Measurements from ENCODE around the gene SKP1. TPM values are rescaled to one million over a fixed set of nuclear protein-coding genes. Genes with fewer than 3 reads are reported as not detected.

The SKP1 gene
- total RNA-seq, 1 donor from 2014 or later = 358 TPM

- no peaks in the 10 kb centered on the region for H3K36me3 Mint-ChIP-seq (ENCODE audit: insufficient read depth)
- no peaks in the 10 kb centered on the region for H3K9me3 Mint-ChIP-seq (ENCODE audit: low read depth)
- TF ChIP-seq CTCF (IDR thresholded peaks at IDR 0.05; ENCODE audit: unreplicated experiment) = no peak
- DNase-seq (ENCODE audit: low spot score, unreplicated experiment) = no peak
- peaks cover 37% of the 10 kb centered on the region for H3K27me3 Mint-ChIP-seq
- peaks cover 4% of the 10 kb centered on the region for H3K4me1 Mint-ChIP-seq (ENCODE audit: low read depth)
- H3K27ac Mint-ChIP-seq = no peak overlapping the region
- H3K4me3 Mint-ChIP-seq (ENCODE audit: low read depth) = no peak overlapping the region
These were observed 66.4 kb downstream of the SKP1 start for GRCh38 chr5:134110382-134110781.

GRCh38 chr5:134107779-134108178 lies 69.0 kb downstream of the SKP1 start:
- H3K27ac Mint-ChIP-seq = no peak overlapping the region
- no peak for TF ChIP-seq CTCF (IDR thresholded peaks at IDR 0.05; ENCODE audit: unreplicated experiment)
- no peak overlapping the region for H3K4me3 Mint-ChIP-seq (ENCODE audit: low read depth)
- DNase-seq (ENCODE audit: low spot score, unreplicated experiment) = no peak
- no peaks in the 10 kb centered on the region for H3K36me3 Mint-ChIP-seq (ENCODE audit: insufficient read depth)
- H3K9me3 Mint-ChIP-seq (ENCODE audit: low read depth) = no peaks in the 10 kb centered on the region
- no peaks in the 10 kb centered on the region for H3K4me1 Mint-ChIP-seq (ENCODE audit: low read depth)
- H3K27me3 Mint-ChIP-seq = peaks cover 30% of the 10 kb centered on the region

GRCh38 chr5:134106991-134107701 lies 69.6 kb downstream of the SKP1 start:
- Mint-ChIP-seq H3K9me3 (ENCODE audit: low read depth) (no peaks in the 10 kb centered on the region), H3K4me1 (ENCODE audit: low read depth) (no peaks in the 10 kb centered on the region), H3K27me3 (peaks cover 24% of the 10 kb centered on the region), H3K27ac (no peak overlapping the region), H3K36me3 (ENCODE audit: insufficient read depth) (no peaks in the 10 kb centered on the region), H3K4me3 (ENCODE audit: low read depth) (no peak overlapping the region)
- no peak for TF ChIP-seq CTCF (IDR thresholded peaks at IDR 0.05; ENCODE audit: unreplicated experiment)
- DNase-seq (ENCODE audit: low spot score, unreplicated experiment) = no peak

GRCh38 chr5:134103998-134104654 lies 72.6 kb downstream of the SKP1 start:
- no peaks in the 10 kb centered on the region for H3K9me3 Mint-ChIP-seq (ENCODE audit: low read depth)
- H3K4me1 Mint-ChIP-seq (ENCODE audit: low read depth) = no peaks in the 10 kb centered on the region
- H3K27ac Mint-ChIP-seq = no peak overlapping the region
- no peaks in the 10 kb centered on the region for H3K36me3 Mint-ChIP-seq (ENCODE audit: insufficient read depth)
- no peak for TF ChIP-seq CTCF (IDR thresholded peaks at IDR 0.05; ENCODE audit: unreplicated experiment)
- H3K4me3 Mint-ChIP-seq (ENCODE audit: low read depth) = no peak overlapping the region
- H3K27me3 Mint-ChIP-seq = peaks cover 10% of the 10 kb centered on the region
- DNase-seq (ENCODE audit: low spot score, unreplicated experiment) = no peak

- H3K27ac Mint-ChIP-seq = no peak overlapping the region
- TF ChIP-seq CTCF (IDR thresholded peaks at IDR 0.05; ENCODE audit: unreplicated experiment) = no peak
- no peaks in the 10 kb centered on the region for H3K36me3 Mint-ChIP-seq (ENCODE audit: insufficient read depth)
- H3K4me3 Mint-ChIP-seq (ENCODE audit: low read depth) = no peak overlapping the region
- peaks cover 1% of the 10 kb centered on the region for H3K4me1 Mint-ChIP-seq (ENCODE audit: low read depth)
- peaks cover 10% of the 10 kb centered on the region for H3K27me3 Mint-ChIP-seq
- DNase-seq (ENCODE audit: low spot score, unreplicated experiment) = no peak
- H3K9me3 Mint-ChIP-seq (ENCODE audit: low read depth) = no peaks in the 10 kb centered on the region
These were observed 73.4 kb downstream of the SKP1 start for GRCh38 chr5:134103397-134103796.

All from progenitor cell of endocrine pancreas (in vitro differentiated cells).